Activated T-helper 1 cell treated with anti-CD3 and anti-CD28 coated beads, Interleukin-2, amount 50 U/mL, for 16 hours (primary cell): Measurements from ENCODE around the gene DDX27.
"Not testable (repeated sequence)": the region's sequence is repeated elsewhere in the genome, so short reads cannot be mapped to it uniquely, and the experiment has no call there.

Source experiments
- DNase-seq, 2 donors: peaks; one replicate each; pipeline ENCODE4 v3.0.0-alpha.2; 2020; ENCODE audit warnings: low read depth in 1 of 2, low spot score in 1 of 2

Gene DDX27

DNA sequence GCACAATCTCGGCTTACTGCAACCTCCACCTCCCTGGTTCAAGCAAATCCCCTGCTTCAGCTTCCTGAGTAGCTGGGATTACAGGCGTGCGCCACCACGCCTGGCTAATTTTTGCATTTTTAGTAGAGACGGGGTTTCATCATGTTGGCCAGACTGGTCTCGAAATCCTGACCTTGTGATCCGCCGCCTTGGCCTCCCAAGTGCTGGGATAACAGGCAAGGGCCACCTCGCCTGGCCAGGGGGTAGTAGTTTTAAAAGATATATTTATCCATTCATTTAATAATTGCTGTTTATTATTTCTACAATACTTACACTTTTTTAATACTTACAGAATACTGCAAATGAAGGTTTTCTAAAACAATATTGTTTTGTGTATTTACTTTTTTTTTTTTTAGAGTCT lies 15.5 kb upstream of the DDX27 start:
- DNase-seq = no peak

DNA sequence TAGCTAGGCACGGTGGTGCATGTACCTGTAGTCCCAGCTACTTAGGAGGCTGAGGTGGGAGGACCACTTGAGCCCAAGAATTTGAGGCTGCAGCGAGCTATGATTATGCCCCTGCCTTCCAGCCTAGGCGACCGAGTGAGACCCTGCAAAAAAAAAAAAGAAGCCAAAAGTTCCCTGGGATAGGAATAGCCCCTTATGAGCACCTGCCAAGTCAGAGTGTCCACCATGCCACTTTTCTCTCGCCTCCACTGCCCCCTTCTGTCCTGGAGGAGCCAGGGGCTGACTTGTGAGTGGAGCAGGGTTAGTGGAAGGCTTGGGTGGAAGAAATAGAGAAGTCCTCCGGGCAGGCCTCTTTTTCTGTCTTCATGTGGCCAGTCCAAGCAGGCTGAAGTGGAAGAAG lies 12.1 kb upstream of the DDX27 start:
- no peak for DNase-seq

DNA sequence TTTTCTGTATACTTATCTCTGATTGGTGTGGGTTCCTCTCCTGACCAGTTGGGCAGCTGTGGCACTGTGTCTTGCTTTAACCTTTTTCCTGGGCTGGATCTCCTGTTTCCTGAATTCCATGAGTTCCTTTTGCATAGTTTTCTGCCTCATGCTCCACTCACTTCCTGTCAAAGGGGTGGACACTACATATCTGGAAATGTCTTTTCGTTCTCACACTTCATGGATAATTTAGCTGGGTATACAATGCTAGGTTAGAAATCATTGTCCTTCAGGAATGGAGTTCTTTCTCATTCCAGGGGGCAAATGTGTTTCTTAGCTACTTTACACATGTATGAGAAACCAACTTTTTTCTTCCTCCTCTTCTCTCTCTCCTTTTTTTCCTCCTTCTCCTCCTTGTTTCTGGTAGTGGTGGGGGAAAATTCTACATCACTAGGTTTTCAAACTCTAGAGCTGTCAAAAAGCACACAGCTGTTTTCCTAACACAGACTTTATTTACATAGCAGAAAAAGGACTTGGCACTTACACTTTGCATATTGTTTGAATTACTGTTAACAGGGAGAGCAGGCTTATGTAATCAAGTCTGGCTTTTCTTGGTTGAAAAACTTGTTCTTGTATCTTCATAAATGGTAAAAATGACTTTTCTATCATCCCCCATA lies 9.0 kb upstream of the DDX27 start:
- no peak for DNase-seq

DNA sequence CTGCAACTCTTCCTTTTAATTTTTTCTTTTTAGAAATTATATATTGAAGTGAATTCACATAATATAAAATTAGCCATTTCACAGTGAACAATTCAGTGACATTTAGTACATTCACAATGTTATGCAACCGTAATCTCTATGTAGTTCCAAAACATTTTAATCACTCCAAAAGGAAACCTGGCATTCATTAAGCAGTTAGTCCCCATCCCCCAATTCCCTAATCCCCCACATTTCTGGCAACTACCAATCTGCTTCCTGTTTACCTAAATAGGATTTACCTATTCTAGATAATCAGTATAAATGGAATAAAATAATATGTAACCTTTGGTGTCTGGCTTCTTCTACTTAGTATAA lies 8.5 kb upstream of the DDX27 start:
- DNase-seq = no peak

DNA sequence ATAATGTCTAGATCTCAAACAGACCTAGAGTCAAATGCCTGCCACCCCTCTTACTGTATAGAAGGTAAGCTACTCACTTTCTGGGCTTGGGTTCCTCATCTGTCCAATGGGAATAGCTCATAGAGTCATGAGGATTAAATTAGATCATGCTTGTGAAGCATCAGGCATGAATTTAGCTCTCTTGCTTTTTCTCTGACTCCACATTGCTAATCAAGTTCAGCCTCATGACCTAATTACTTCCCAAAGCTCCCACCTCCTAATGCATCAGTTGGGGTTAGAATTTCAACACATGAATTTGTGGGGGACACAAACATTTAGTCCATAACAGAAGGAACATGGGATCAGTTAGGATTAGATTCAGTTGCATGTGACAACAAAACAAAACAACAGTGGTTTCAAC lies 4.6 kb upstream of the DDX27 start:
- no peak for DNase-seq

DNA sequence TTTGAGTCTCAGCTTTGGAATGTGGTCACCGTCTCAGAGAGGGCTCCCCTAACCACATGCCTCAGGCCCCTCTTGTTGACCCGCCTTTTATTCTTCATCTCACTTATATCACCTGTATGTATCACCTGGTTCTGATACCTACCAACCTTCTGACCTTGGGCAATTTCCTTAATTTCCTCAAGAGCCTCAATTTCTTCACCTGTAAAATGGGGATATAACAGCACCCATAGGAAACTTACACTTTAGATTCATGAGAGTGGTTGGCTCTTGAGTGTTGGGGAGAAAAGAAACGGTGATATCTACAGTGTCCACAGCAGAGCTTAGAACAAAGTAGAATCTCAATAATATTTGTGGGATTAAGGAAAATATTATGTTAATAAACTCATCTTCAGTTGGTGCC lies 4.0 kb upstream of the DDX27 start:
- no peak for DNase-seq

DNA sequence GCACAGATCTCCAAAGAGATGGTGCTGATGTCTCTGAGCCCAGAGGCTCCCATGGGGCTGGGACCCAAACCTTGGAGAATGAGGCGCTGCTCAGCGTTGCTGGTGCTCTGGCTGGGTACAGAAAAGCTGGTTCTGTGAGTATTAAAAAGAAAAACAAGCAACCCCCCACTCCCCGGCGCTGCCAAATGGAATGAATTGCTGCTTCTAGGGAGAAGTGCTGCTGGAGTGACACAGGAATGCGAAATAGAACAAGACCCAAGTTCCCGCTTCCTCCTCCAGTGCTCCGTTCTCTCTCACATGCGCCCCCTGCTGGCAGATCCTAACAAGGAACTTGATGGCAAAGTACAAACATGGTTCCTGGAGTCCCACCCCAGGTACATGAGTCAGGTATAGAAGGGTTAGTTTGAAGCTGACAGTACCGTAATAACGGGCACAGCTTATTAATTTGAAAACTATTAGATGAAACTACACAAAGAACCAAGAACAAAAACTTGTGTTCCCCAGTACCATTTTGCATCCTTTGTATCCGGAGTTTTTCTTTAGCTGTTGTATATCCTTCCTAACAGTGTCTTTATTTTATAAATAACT lies 2.1 kb upstream of the DDX27 start:
- peak; percentile 87 to 97 for DNase-seq

DNA sequence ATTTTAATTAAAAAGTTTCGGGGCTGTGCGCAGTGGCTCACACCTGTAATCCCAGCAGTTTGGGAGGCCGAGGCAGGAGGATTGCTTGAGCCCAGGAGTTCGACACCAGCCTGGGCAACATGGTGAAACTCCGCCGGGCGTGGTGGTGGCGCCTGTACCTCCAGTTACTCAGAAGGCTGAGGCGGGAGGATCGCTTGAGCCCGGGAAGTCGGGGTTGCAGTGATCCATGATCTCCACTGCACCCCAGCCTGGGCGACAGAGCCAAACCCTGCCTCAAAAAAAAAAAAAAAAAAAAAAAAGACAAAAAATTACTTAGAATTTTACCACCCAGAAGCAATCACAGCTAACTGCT lies 501 bp upstream of the DDX27 start:
- DNase-seq = not testable (repeated sequence)

DNA sequence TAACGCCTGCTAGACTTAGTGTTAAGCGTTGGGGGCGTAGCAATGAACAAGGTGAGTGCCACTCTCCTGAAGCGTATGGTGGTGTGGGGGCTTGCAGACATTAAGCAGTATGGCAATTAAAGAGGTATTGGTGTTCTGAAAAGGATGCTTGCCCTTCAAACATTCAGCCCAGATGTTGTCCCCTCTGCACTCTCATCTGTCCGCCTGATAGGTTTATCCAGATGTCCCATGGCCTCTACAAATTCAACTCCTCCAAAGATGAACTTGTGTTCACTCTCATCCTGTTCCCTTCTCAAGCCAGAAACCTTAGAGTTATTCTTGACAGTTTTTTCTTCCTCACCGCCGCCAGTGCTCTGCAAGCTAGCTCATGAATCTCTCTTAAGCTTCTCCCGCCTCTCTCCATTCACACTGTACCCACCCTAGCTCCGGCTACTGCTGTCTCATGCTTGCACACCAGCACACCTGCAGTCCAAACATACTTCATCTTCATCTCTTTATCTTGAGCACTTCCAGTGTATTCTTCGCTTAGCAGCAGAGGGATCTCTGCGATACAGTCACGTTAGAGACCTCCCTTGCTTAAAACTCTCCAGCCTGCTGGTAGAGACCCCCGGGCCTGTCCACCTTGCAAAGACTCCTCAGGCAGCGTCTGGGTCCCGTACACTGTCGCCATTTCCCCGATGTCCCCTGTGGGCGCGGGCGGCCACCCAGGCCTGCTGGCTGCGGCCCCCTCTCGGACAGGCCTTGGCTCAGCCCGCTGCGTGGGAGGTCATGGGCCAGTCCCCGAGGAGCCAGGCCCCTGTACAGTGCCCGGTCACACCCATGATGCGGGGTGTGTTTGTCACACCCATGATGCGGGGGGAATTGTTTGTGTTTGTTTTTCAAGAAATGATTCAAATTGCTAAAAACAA lies 962 bp downstream of the DDX27 start:
- no peak for DNase-seq

DNA sequence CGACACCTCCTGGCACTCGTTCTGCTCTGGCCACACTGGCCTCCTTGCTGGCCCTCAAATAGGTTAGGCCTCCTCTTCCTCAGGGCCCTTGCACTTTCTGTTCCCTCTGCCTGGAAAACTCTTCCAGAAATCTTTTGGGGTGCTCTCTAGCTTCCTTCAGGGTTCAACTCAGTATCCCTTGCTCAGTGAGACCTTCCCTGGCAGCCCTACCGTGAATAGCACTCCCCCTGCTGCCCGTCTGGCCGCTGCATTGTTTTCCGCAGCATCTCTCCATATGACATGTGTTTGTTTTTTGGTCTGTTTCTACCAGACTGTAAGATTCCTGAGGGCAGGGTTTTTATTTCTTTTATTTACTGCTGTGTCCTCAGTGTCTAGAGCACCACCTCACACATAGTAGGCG lies 6.7 kb downstream of the DDX27 start:
- no peak for DNase-seq

DNA sequence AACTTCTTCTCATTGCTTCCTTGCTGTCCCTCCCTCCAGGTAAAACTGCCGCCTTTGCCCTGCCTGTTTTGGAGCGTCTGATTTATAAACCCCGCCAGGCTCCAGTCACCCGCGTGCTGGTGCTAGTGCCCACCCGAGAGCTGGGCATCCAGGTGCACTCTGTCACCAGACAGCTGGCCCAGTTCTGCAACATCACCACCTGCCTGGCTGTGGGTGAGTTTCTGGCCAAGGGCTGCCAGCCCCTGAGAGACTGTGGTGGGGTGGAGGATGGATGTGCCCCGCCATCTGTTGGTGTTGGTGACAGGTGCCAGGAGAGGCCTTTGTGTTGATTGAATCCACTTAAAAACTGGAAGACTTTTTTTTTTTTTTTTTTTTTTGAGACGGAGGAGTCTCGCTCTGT lies 9.5 kb downstream of the DDX27 start:
- DNase-seq = no peak

DNA sequence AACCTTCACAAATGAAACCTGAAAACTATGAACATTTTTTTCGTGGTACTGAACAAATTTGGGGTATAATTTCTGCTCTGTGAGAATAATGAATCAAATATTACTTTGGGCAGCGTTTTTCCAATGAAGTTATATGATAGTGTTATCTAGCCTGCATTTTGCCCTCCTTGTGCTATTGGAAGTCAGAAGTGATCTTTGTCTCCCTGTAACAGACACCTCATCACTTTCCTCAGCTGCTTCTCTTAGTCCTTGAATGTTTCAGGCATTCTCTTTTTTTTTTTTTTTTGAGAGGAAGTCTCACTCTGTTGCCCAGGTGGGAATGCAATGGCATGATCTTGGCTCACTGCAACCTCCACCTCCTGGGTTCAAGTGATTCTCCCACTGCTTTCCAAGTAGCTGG lies 10.2 kb downstream of the DDX27 start:
- no peak for DNase-seq

DNA sequence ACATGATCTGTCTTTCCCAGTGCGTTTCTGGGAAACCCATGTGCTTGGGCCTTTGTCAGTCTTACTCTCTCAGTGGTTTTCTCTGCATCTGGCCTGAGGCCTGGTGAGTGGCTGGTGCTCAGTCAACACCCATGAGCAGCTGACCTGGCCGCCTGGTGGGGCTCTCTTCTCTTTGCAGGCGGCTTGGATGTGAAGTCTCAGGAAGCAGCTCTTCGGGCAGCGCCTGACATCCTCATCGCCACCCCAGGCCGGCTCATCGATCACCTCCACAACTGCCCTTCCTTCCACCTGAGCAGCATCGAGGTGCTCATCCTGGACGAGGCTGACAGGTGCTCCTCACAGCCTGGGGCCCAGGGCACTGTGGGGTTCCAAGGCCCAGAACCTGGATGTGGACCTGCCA lies 10.8 kb downstream of the DDX27 start:
- DNase-seq = no peak

DNA sequence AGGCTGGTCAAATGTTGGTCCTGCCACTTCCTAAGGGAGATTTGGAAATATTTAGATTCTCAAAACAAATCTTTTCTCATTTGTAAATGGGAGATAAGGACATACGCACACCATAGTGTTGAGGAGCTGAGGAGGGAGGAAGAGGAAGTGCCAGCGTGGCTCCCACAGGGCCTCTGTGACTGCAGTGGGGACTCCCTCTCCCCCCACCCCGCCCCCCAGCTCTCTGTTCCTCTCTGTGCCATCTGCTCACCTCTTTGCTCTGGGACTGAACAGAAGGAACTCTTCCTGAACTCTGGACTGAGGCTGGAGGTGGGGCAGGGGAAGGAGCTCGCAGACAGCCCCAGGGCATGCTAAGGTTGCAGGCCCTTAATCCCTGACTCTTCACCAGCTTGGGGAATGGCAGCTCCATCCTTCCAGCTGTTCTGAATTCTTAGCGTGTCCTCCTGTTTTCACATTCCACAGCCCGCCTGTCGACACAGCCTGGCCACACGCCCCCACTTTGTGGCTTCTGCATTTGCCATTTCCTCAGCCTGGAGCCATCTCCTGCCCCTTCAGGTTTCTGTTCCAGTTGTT lies 11.4 kb downstream of the DDX27 start:
- DNase-seq = no peak

DNA sequence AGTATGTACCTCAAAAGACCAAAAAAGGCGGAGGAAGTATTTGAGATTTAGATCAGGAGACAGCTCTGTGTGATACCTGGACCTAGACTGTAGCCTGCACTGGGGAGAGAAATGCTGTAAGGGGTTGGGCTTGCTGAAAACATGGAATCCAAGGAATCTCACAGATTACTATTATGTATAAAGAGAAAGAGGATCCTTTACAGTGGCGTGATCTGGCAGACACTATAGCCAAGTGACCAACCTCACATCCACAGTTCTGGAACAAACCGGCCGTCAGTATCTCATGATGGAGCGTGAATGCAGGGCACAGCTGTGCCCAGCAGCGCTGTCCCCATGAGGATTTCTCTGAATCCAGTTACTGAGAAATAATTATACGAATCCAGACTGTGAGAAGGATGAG lies 12.3 kb downstream of the DDX27 start:
- DNase-seq = no peak

DNA sequence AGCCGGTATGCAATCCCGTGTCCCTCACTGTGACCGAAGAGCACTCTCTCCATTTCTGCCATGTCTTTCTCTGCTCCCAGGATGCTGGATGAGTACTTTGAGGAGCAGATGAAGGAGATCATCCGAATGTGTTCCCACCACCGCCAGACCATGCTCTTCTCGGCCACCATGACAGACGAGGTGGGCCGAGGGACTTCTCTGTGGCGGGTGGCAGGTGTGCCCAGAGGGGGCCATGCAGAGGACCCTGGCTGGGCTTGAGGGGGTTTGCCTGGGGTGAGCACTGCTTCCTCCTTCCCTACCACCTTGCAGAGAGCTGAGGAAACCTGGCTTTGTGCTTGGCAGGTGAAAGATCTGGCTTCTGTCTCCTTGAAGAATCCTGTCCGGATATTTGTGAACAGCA lies 14.0 kb downstream of the DDX27 start:
- no peak for DNase-seq

DNA sequence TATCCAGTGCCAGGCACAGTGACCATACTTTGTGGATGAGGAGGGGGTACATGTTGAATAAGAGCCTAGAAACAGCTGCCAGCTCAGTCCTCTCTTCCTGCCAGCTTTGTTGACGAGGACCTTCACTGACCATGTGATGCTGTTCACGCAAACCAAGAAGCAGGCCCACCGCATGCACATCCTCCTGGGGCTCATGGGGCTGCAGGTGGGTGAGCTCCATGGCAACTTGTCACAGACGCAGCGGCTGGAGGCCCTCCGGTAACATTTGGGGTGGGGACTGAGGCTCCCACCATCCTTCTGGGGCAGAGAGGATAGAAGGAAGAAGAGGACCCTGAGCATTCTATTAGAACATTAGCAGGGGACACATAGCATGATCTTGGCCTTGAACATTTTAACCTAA lies 15.6 kb downstream of the DDX27 start:
- no peak for DNase-seq

DNA sequence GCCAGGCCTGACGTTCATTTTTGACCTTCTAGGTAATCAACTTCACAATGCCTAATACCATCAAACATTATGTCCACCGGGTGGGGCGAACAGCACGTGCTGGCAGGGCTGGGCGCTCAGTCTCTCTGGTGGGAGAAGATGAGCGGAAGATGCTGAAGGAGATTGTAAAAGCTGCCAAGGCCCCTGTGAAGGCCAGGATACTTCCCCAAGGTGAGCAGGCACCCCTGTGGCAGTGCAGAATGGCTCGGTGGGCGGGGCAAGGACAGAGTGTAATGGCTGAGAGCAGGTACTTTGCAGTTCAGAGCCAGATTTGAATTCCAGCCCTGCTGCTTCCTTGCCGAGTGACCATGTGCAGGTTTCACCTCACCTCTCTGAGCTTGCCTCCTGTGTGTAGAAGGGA lies 17.1 kb downstream of the DDX27 start:
- no peak for DNase-seq

DNA sequence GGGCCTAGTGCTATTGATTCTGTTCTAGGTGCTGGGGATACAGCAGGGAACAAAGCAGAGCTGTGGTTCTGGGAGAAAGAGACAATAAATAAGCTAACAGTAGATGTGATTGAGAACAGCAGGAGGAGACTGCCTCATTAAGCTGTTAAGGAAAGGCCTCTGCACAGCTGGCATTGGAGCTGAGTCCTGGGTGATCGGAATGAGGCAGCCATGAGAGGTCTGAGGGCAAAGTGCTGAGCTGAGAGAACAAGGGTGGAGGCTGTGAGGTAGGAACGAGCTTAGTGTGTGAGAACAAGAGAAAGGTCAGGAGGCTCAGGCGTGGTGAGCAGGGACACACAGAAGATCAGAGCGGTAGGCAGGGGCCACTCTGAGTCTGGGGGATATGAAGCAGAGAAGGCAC lies 18.3 kb downstream of the DDX27 start:
- DNase-seq = no peak

DNA sequence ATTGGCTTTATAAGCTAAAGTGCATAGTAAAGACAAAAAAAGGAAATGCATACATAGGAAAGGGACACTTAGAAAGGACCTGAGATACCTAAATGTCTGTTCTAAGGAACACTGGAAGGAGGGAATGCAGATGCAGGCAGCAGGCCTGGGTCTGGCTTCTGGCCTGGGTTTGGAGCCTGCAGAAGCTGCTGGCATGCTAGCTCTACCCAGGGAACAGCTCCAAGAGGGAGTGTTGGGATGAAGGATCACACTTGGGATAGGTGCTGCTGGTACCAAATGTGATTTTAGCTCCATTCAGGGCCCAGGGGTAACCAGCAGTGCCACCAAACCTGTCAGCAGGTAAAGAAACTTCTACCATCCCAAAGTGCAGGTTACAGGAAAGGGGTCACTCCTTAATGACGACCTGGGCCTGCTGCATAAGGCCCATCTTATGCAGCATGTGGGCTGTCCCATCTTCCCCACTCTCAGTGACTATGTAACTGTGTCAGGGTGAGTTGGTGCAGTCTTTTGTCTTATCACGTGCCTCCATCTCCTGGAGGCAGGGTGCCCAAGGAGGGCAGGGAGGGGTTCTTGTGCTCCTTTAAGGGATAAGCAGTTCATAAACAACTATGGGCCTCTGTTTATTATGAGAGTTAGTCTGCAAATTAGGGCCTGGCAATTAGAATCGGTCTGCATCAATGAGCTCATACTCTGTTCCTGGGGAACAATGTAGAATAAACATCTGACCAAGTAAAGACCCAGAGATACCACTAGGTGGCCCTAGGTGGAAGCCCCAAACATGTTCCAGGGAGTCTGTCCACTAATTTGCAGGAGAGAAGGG lies 26.9 kb downstream of the DDX27 start:
- no peak for DNase-seq

DNA sequence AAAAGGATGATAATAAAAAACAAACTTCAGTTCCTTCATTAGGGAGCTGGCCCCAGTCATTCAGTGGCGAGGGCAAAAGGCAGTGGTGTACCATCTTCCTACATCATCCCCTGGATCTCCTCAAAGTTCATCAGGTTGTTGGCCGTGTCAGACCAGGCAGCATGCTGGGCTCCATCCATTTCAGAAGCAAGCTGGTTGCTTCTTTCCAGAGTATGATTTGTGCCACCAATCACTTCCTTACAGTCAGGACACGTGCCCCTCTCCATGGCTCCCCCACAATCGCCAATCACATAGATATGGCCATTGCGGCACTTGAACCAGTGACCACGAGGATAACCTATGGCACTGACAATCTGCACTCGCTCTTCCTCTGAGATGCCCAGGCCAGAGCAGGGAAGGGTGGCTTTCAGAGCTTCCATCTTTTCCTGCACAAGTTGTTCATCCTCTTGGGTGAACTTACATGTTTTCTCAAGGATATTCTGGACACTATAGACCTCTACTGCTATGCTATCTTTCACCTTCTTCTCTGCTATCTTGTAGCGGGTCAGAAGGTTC lies 28.0 kb downstream of the DDX27 start:
- no peak for DNase-seq
